HG02885 (cell line): ENCODE results near the gene FURIN.
"Not testable (repeated sequence)": the region's sequence is repeated elsewhere in the genome, so short reads cannot be mapped to it uniquely, and the experiment has no call there.

ENCODE experiments used
- ATAC-seq: cut with Tn5 transposase; IDR thresholded peaks from one replicate; pipeline ENCODE4 v1.9.1; 2021; ENCODE audit warnings: mild to moderate bottlenecking; ENCODE audit not compliant: unreplicated experiment, poor library complexity

FURIN gene

DNA sequence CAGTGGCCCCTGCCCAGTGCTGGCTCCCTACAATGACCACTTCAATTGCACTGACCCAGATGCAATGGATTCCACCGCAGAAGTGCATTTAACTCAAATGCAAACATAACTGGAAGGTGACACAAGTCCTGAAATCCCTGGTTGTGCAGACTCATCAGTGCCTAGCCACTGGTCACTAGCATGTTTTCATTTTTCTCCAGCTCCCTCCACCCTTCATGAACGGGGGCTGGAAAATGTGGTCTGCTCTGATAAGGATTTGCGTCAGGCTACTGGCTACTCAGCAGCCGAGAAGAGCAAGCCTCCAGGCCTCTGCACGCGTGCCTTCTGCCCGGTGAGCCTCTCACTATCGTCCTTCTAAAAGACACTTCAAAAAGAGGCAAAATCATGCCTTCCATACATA, 27.4 kb upstream of the FURIN start:
- ATAC-seq: no peak

DNA sequence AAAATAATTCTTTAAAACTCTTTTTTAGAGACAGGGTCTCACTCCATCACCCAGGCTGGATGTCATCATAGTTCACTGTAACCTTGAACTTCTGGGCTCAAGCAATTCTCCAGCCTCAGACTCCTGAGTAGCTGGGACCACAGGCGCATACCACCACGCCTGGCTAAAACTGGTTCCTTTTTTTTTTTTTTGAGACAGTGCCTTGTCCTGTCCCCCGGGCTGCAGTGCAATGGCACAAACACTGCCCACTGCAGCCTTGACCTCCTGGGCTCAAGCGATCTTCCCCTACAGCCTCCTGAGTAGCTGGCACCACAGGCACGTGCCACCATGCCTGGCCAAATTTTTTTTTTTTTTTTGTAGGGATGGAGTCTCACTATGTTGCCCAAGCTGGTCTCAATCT, 23.7 kb upstream of the FURIN start:
- no peak for ATAC-seq

DNA sequence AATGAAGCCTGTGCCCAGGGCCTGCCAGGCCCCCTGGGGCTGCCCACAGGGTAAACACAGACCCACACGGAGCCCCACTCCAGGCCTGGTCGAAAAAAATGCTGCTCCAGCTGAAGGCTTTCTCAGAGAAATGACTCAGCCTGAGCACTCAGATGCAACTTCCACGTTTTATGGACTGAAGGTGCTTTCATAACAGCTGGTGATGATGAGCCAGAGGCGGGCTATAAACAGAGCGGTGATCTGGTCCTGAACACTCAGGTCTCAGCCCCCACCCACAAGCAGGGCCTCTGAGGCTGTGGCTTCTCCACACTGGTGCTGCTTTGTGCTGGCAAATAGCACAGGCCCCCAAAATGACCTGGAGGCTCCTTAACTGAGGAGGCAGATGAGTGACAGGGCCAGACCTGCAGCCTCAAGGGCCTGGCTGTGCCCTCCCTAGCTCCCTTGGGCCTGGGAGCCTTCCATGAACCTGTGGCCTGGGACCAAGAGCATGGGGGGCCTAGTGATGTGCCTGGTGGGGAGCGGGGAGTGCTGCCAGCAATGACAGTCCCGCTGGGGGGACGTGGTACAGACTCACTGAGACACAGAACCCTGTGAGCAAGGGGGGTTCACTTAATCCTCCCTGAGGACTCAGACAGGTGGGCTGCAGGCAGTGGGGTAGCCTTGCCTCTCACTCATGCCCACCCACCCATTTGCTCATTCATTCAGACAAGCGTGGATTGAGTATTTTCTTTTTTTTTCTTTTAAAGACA, 23.0 kb upstream of the FURIN start:
- ATAC-seq: peak; percentile 68

DNA sequence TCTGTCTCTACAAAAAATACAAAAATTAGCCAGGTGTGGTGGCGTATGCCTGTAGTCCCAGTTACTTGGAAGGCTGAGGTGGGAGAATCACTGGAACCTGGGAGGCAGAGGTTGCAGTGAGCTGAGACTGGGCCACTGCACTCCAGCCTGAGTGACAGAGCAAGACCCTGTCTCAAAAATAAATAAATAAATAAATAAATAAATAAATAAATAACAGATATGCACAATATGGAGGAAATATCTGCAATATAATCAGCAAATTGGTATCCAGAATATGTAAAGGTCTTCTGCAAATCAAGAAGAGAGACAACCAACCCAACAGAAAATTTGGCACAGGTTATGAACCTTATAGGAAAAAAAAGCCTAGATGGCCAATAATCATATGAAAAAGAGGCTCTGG, 19.0 kb upstream of the FURIN start:
- not testable (repeated sequence) for ATAC-seq

DNA sequence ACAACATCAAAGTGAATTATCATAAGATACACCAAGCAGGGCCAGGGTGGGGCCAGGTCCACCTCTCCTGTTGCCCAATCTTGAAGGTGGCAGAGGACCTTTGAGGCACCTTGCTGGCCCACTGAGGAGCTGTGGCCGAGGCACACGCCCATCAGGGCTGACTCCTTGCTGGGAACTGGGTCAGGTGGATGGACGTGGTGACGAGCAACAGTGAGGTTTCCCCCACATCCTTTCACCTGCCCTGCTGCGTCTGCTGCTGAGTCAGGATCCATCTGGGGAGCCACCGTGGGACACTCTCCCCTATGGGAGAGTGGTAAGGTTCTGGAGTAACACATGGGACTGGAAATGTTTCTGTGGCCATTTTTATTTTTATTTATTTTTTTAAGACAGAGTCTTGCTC, 17.3 kb upstream of the FURIN start:
- ATAC-seq: no peak

DNA sequence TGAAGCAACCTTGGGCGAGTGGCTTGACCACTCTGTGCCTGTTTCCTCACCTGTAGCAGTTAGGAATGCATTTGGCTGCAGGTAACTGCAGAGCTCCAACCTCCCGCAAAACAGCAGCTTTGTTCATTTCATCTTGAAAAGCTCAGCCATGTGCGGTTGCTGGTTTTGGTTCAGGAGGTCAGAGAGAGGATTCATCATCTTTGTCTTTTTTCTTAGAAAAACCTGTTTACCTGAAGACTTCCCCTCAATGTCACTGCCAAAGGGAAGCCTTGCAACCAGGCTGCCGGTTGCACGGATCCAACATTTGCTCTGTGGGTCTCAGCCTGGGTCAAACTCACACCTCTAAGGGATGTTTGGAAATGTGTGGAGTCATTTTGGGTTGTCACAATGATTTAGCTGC, 16.4 kb upstream of the FURIN start:
- no peak for ATAC-seq

DNA sequence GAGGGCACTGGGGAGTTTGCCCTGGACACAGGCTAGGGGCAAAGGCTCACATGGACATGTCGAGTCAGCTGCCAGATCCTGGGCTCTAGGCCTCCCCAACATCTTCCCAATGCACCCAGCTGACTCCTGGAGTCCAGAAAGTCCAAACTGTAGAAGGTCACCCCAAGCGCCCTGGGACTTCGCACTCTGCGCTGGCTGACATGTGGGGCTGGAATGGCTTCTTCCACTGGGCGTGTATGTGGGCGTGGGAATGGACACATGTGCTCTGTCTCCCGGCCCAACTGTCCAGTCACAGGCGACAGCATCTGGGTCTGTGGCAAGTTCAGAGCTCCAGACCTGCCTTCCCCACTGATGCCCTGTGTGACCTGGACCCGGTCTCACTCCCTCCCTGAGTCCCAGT, 13.2 kb upstream of the FURIN start:
- no peak for ATAC-seq

DNA sequence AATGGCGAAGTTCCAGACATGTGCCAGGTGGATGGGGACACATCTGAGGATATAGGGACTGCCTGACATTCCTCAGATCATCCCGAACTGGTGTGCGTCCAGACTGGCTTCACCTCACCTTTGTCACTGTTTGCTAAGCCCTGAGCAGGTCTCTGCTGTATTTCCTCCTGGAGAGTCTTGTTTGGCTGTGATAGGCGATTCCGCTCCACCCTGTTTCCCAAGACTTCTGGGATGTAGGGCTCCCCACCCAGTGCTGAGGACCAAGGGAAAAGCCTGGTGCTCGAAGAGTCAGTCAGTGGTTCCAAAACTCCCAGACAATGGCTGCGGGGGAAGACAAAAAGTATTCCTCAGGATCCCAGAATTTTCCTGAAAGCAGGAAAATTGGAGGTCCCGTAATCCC, 11.1 kb upstream of the FURIN start:
- ATAC-seq: no peak

DNA sequence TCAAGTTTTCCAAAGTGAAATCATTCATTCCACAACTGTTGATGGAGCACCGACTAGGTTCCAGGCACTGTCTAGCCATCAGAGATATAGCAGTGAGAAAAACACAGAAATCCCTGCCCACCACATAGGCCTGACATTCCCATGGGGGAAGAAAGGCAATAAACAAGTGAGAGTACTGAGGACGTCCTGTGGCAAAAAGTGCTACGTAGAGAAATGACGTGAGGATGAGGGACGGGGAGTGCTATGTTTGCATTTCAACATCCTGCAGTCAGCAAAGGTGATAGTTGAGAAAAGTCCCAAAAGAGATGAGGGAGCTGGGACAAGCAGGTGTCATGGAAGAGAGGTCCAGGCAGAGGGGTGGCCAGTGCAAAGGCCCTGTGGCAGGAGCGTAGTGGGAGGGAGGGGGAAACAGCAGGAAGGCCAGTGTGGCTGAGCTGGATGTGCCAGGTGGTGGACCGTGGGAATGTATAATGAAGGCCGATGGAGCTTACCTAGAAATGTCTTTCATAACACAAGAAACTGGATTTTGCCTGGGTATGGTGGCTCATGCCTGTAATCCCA, 10.4 kb upstream of the FURIN start:
- ATAC-seq: no peak

DNA sequence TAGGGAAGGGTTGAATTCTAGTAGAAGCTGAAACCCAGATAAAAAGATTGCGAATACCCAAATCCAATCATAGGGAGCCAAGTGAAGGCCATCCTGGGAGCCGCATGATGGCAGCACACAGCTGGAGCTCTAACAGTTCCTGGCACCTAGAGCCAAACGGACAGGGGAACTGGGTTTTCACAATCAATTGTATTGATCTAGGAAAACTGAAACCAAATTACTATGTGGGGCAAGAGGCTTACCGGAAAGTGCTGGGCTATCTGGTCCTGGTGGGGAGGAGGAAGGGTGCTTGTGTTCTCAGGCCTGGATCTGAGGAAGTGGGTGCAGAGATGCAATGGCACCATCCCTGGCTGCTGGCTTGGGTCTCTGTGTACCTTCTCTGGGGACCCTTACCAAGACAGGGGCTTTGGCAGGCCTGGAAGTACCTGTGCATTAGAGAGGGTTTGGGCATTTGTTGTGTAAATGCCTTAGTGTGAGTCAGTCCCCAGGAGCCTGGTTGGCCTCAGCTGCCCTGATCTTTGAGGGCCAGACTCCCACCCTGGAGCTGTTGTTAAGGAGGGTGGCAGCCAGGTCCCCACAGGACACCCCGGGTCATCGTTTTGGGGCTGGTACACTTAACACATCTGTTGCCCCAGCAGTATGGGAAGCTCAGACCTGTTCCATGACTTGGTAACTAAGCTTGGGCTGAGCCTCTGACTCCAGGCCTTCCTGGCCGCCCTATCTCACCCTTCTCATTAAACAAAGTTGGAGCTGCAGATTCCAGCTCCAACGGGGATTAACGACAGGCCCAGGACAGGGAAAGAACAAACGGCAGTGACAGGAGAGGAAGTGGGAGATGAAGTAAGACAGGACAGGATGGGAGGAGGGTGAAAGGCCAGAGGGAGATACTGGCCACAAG, 8.9 kb upstream of the FURIN start:
- ATAC-seq: no peak

DNA sequence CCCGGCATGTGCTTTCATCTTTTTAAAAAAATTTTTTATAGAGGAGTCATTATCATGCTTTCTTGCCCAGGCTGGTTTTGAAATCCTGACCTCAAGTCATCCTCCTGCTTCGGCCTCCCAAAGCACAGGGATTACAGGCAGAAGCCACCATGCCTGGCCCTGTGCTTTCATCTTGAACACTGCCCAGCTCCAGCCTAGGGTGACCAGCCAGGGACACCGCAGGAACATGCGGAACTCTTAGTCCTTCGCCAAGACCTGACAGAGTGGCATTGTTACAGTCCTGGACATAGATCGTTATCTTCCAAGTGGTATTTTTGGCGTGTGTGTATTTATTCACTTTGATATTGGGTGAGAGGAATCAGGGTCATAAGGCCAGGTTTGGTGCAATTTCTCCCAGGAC, 7.9 kb upstream of the FURIN start:
- ATAC-seq: no peak

DNA sequence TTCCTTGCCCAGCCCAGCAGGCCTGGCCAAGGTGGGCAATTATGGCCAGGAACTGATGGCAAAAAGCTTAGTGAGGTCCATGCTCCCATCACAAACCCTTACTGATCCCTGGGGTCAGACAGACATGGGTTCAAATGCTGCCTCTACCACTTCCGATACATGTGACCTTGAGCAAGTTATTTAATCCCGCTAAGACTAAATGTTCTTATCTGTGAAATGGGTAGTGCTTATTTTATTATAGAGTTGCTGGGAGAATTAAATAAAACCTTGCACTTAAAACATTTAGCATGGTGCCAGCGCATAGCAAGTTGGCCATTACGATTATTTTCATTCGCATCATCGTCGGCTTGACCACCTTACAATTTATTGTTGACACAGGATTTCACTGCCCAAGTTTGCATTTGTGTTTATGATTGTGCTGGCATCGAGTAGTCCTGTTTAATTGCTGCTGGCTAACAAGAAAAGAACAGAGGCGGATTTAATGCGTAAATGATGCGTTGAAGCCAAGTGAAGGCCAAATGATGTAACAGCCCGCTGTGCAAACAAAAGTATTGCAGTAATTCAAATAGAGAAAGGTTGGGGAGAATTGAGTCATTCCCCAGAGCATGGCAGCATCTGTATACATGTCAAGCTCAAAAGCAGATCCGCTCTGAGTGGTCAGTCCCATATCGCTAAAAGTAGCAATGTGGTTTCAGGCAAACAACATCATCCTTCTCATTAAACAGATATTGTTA, 7.3 kb upstream of the FURIN start:
- ATAC-seq: no peak

DNA sequence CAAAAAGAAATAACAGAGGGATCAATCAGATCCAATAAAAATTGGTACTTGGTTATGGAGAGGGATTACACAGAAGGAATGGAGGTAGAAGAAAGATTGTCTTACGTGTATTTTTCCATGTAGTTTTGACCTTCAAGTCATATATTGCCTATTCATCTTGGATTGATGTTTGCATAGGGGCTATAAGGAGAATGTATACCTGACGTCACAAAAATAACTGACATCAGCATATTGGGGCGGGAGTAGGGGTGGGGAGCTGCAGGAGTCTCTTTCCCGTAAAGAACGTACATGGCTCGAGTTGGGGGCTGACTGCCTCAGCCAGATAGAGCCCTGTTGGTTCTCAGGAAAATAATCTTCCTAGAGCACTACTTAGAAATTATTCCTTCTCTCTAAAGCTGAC, 5.9 kb upstream of the FURIN start:
- no peak for ATAC-seq

DNA sequence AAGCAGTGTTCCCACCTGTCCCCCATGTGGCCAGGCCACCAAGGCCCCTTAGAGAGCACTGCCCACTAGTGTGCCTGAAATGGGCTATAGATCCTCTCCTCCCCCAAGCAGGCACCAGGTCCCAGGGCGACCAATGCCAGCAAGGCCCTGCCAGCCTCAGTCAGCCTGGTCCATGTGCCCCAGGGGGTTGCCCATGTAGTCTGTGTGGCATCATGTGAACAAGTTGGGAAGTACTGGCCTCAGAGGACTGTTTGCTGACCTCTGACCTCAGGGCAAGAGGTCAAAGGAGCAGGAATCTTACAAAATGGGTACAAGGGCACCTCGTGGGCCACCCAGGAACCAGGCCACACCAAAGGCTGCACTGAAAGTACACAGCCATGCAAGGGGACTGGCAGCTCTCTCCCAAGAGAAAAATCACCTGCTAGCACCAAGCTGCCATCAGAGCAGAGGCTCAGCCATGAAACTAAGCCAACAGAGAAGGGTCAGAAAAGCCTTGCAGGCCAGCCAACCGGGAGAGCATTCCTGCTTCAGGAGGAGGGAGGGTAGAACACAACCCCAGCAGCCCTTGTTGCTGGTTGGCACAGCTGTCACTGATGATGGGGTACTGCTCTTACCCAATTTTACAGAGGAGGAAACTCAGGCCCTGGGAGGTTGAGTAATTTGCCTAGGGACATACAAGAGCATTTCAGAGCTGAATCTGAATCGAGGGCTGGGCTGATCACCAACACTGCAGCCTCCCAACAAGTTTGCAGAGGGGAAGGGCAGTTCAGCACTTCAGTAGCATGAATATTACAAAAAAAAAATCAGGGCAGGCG, 5.2 kb upstream of the FURIN start:
- ATAC-seq: no peak

DNA sequence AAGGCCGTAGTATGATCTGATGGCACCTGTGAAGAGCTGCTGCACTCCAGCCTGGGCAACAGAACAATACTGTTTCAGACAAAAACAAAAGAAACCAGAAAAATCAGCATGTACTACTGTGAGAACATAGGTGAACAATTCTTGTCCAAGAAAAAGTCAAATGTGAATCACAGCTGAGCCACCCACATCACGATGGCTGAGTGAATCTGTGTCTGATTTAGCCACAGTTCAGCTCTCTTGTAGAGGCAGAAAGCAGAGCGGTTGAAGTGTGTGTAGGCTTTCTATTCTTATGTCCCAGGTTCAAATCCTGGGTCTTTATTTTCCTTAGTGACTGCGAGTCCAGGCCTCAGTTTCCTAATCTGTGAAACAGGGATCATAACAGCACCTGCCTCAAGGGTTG, 4.4 kb upstream of the FURIN start:
- ATAC-seq: no peak

DNA sequence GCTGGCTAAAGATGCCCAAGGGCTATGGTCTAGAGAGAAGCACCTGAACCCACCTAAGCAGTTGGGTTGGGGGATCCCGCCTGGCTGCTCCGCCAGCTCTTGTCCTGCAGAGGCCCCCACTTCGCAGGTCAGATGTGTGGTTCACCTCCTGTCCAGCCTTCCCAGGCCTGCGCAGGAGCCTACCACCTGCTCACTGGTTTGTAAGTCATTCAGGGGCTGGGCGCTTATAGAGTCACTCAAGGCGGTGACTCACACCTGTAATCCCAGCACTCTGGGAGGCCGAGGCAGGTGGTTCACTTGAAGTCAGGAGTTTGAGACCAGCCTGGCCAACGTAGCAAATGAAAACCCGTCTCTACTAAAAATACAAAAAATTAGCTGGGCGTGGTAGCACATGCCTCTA, 3.9 kb upstream of the FURIN start:
- no peak for ATAC-seq

DNA sequence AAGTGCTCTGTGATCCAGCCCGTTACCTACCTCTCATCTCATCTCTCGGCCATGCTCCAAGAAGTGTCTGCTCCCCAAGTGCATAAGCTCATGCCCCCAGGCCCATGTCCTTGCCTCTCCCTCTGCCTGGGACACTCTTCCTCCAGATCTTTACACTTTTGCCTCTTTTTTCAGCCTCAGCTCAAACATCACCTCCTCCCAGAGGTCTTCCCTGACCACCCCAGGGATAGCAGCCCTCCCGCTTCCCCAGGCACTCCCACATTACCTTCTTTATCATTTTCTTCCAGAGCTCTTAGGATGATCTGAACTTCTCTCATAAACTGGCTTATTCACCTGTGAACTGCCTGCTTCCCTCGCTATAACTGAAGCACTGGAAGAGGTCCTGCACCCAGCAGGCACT, 2.7 kb upstream of the FURIN start:
- ATAC-seq: no peak

DNA sequence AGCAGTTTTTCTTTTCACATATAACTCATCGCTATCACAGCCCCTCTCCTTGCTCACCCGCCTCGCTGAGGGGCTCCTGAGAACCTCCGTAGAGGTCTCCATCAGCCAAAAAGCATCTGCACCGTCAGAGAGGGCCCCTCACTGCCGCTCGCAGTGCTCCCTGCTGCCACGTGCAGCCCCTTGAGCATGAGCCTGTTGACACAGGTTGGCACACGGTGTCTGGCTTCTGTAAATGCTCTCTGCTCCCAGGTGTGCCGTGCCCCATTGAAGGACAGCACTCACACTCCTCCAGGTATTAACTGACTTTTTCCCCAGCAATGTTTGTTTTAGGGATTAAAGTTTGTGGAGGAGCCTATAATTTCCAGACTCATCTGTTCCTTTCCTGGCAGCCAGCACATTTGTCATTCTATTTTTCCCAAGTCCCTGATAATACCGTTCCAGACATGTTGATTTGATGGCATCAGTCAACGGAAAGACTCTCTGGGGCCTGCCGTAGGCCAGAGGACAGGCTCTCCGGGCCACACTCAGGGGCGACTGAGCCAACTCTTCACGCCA, 2.1 kb upstream of the FURIN start:
- no peak for ATAC-seq

DNA sequence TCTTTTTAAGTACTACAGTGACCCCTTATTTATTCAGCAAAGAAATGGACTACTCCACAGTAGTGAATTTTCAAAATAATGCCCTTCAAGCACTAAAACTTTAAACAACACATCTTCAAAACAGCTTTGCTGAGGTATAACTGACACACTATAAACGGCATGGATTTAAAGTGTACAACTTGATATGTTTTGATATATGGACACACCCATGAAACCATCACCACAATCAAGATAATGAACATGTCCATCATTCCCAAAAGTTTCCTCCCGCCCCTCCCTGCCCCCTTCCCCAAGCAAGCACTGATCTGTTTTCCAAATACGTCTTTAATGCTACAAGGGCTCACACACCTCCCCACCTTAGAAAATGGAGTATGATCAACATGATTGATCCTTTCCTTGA, 1.6 kb upstream of the FURIN start:
- ATAC-seq: no peak

DNA sequence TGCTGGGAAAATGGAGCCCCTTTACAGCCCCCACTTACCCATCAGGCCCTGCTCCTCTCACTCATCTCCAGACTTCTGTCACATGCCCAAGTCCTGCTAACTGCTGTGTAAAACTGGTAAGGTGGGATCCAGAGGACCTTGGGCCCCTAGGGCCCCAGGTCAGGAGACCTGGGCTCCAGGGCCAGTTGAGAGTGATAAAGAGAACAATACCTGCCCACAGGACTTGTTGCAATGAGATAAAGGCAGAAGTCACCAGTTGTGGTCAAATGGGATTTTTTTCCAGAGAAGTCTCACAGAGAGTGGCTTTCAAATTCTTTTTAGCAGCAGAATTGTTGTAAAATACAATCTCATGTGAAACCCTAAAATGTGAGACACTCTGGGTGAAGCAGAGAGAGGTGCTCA, 753 bp downstream of the FURIN start:
- ATAC-seq: no peak
